Measurements from ENCODE around the gene ZNF555. TPM values are rescaled to one million over a fixed set of nuclear protein-coding genes. Genes with fewer than 3 reads are reported as not detected.
"Not testable (repeated sequence)": the region's sequence is repeated elsewhere in the genome, so short reads cannot be mapped to it uniquely, and the experiment has no call there.

Gene ZNF555
- total RNA-seq, 2 donors from 2014 or later: 3.2 to 5.5 TPM

DNA sequence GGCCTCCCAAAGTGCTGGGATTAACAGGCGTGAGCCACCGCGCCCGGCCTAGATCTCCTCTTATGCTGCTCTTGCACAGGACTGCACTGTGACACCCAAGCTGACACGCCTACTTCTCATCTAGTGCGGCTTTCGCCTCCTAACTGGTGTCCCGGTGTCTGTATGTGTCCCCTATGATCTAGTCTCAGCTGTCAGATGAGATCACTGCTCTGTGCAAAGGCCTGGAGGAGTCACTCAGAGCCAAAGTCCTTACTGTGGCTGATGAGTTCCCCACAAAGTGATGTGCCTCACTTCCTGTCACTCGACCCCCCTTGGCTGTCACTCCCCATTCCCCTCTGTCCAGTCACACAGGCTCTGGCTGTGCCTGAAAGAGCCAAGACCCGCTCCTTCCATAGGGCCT lies 28.3 kb downstream of the ZNF555 start:
- intact Hi-C loops (cut with DNase I): loop anchor here (5.0 kb wide), 1 partner anchor 222 kb away; no protein-coding TSS in a partner anchor
- TF ChIP-seq, protein P1, sequence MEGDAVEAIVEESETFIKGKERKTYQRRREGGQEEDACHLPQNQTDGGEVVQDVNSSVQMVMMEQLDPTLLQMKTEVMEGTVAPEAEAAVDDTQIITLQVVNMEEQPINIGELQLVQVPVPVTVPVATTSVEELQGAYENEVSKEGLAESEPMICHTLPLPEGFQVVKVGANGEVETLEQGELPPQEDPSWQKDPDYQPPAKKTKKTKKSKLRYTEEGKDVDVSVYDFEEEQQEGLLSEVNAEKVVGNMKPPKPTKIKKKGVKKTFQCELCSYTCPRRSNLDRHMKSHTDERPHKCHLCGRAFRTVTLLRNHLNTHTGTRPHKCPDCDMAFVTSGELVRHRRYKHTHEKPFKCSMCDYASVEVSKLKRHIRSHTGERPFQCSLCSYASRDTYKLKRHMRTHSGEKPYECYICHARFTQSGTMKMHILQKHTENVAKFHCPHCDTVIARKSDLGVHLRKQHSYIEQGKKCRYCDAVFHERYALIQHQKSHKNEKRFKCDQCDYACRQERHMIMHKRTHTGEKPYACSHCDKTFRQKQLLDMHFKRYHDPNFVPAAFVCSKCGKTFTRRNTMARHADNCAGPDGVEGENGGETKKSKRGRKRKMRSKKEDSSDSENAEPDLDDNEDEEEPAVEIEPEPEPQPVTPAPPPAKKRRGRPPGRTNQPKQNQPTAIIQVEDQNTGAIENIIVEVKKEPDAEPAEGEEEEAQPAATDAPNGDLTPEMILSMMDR (IDR thresholded peaks at IDR 0.05): no peak
- Histone ChIP-seq H3K27ac (no peak overlapping the region), H3K4me1 (no peaks in the 10 kb centered on the region), H3K27me3 (no peaks in the 10 kb centered on the region), H3K9ac (ENCODE audit: low read depth in 2 of 2, low read length in 2 of 2) (no peak overlapping the region), H3K36me3 (no peaks in the 10 kb centered on the region), H3K4me3 (no peak overlapping the region), H3K9me3 (no peaks in the 10 kb centered on the region)
- DNase-seq: no peak

DNA sequence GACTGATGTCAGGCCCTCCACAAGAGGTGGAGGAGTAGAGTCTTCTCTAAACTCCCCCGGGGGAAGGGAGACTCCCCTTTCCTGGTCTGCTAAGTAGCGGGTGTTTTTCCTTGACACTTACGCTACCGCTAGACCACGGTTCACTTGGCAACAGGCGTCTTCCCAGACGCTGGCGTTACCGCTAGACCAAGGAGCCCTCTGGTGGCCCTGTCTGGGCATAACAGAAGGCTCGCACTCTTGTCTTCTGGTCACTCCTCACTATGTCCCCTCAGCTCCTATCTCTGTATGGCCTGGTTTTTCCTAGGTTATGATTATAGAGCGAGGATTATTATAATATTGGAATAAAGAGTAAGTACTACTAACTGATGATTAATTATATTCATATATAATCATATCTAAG lies 30.9 kb downstream of the ZNF555 start:
- not testable (repeated sequence) for DNase-seq; H3K27ac ChIP-seq; H3K9me3 ChIP-seq; H3K4me3 ChIP-seq; H3K9ac ChIP-seq (ENCODE audit: low read depth in 2 of 2, low read length in 2 of 2); H3K27me3 ChIP-seq; H3K36me3 ChIP-seq; H3K4me1 ChIP-seq
- intact Hi-C loops (cut with DNase I): loop anchor here (5.0 kb wide), 1 partner anchor 225 kb away; no protein-coding TSS in a partner anchor

DNA sequence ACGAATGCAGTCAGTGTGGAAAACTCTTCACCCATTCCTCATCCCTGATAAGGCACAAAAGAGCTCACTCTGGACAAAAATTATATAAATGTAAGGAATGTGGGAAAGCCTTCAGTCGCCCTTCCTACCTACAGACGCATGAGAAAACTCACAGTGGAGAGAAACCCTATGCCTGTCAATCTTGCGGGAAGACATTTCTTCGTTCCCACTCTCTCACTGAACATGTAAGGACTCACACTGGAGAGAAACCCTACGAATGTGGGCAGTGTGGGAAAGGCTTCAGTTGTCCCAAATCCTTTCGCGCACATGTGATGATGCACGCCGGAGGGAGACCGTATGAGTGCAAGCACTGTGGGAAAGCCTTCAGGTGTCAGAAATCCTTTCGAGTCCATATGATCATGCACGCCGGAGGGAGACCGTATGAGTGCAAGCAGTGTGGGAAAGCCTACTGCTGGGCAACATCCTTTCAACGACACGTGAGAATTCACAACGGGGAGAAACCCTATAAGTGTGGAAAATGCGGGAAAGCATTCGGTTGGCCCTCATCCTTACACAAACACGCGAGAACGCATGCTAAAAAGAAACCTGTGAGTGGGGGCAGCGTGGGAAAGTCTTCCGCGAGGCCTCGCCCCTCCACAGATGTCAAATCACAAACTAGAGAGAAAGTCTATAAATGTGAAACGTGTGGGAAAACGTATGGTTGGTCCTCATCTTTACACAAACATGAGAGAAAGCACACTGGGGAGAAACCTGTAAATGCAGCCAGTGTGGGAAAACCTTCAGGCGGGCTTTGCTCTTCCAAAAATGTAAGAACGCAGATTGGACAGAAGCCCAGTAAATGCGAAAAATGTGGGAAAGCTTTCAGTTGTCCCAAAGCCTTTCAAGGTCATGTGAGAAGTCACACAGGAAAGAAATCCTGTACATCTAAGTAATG lies 36.4 kb downstream of the ZNF555 start:
- Histone ChIP-seq H3K27ac (no peak overlapping the region), H3K9me3 (peaks cover 8% of the 10 kb centered on the region), H3K4me1 (no peaks in the 10 kb centered on the region), H3K4me3 (no peak overlapping the region), H3K36me3 (no peaks in the 10 kb centered on the region), H3K9ac (ENCODE audit: low read depth in 2 of 2, low read length in 2 of 2) (no peak overlapping the region), H3K27me3 (no peaks in the 10 kb centered on the region)
- TF ChIP-seq, protein P1 (IDR thresholded peaks at IDR 0.05): no peak
- intact Hi-C loops (cut with DNase I): no loop called here
- DNase-seq: no peak

DNA sequence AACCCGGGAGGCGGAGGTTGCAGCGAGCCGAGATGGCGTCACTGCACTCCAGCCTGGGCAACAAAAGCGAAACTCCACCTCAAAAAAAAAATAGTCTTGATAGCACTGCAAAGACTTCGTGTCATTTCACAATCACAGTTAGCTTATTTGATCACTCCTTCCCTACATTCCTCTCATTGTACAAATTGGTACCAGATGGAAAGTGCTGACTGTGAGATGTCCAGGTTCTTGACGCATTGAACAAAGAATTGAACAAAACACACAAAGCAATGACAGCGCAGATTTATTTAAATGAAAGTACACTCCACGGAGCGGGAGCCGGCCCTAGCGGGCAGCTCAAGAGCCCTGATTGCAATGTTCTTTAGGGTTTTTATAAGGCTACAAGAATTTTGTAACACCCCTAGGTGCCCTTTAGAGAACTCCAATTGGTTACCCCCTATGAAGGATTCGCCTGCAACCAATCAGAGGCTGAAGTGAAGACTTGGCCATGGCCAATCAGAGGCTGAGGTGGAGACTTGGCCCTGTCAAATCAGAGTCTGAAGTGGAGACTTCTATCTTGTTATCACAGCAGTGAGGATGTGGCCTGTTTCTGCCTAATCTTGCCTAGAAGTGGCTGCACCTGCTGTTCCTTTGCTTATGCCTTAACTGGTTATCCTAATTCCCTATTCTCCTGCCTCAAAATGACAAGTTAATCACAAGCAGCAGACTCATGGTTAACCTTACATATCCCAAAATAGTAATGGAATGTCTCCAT lies 42.6 kb downstream of the ZNF555 start:
- DNase-seq: no peak
- TF ChIP-seq, protein P1 (IDR thresholded peaks at IDR 0.05): no peak
- Histone ChIP-seq H3K27me3 (no peaks in the 10 kb centered on the region), H3K4me1 (no peaks in the 10 kb centered on the region), H3K27ac (no peak overlapping the region), H3K9me3 (no peaks in the 10 kb centered on the region), H3K36me3 (no peaks in the 10 kb centered on the region), H3K9ac (ENCODE audit: low read depth in 2 of 2, low read length in 2 of 2) (no peak overlapping the region), H3K4me3 (no peak overlapping the region)
- intact Hi-C loops (cut with DNase I): no loop called here

DNA sequence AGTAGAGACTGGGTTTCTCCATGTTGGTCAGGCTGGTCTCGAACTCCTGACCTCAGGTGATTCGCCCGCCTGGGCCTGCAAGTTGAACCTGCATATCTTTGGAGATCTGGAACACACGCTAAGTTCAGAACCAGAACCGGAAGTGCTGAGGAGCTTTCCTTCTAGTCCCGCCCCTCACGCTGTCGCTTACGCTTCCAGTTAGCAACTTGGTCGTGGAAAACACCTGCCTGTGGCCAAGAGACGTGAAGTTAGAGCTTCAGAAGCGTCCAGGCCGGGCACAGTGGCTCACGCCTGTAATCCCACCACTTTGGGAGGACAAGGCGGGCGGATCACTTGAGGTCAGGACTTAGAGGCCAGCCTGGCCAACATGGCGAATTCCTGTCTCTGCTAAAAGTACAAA lies 44.5 kb downstream of the ZNF555 start:
- DNase-seq: no peak

More for the DNA sequence above, 44.5 kb downstream of the ZNF555 start:
- Histone ChIP-seq H3K4me1 (no peaks in the 10 kb centered on the region), H3K9ac (ENCODE audit: low read depth in 2 of 2, low read length in 2 of 2) (no peak overlapping the region), H3K4me3 (no peak overlapping the region), H3K36me3 (no peaks in the 10 kb centered on the region), H3K9me3 (no peaks in the 10 kb centered on the region), H3K27ac (no peak overlapping the region), H3K27me3 (no peaks in the 10 kb centered on the region)
- TF ChIP-seq, protein P1 (IDR thresholded peaks at IDR 0.05): no peak
- intact Hi-C loops (cut with DNase I): loop anchor here (5.0 kb wide), 1 partner anchor 57 kb away; the partner anchor contains the start of gene ZNF77

Data from colonic mucosa (tissue), 4 donors.